ENCODE results near the gene LDB2. TPM values are rescaled to one million over a fixed set of nuclear protein-coding genes. Genes with fewer than 3 reads are reported as not detected.

Gene LDB2
- total RNA-seq, 4 donors from 2014 or later, result 3.9 to 43.7 (median 7.8) TPM

- H3K4me3 ChIP-seq, result no peak overlapping the region
- no peaks in the 10 kb centered on the region for H3K36me3 ChIP-seq
- DNase-seq, result peak in 1 of 3 donors; percentile 46
- TF ChIP-seq POLR2A (IDR thresholded peaks at IDR 0.05) (no peak), CTCF (IDR thresholded peaks at IDR 0.05) (peak in 4 of 6 experiments; percentile 31 to 38 (median 32))
- no peaks in the 10 kb centered on the region for H3K9me3 ChIP-seq
- no peaks in the 10 kb centered on the region for H3K4me1 ChIP-seq
- H3K27ac ChIP-seq, result no peak overlapping the region
- no peaks in the 10 kb centered on the region for H3K27me3 ChIP-seq
Observed at GRCh38 chr4:16794816-16795445, 103.5 kb downstream of the LDB2 start.

- no peaks in the 10 kb centered on the region for H3K27me3 ChIP-seq
- DNase-seq, result no peak
- no peaks in the 10 kb centered on the region for H3K9me3 ChIP-seq
- no peak overlapping the region for H3K4me3 ChIP-seq
- no peaks in the 10 kb centered on the region for H3K36me3 ChIP-seq
- H3K4me1 ChIP-seq, result no peaks in the 10 kb centered on the region
- H3K27ac ChIP-seq, result no peak overlapping the region
- TF ChIP-seq POLR2A (IDR thresholded peaks at IDR 0.05) (no peak), CTCF (IDR thresholded peaks at IDR 0.05) (no peak)
Observed at GRCh38 chr4:16791460-16791859, 107.0 kb downstream of the LDB2 start.

- TF ChIP-seq CTCF (IDR thresholded peaks at IDR 0.05) (no peak), POLR2A (IDR thresholded peaks at IDR 0.05) (no peak)
Observed at GRCh38 chr4:16790508-16790907, 107.9 kb downstream of the LDB2 start.

GRCh38 chr4:16788868-16789267 is 109.6 kb downstream of the LDB2 start:
- TF ChIP-seq POLR2A (IDR thresholded peaks at IDR 0.05) (no peak), CTCF (IDR thresholded peaks at IDR 0.05) (no peak)
- Histone ChIP-seq H3K27ac (no peak overlapping the region), H3K4me3 (no peak overlapping the region), H3K4me1 (no peaks in the 10 kb centered on the region), H3K27me3 (no peaks in the 10 kb centered on the region), H3K36me3 (no peaks in the 10 kb centered on the region), H3K9me3 (no peaks in the 10 kb centered on the region)
- no peak for DNase-seq

More at GRCh38 chr4:16790508-16790907, 107.9 kb downstream of the LDB2 start:
- H3K27ac ChIP-seq, result no peak overlapping the region
- no peaks in the 10 kb centered on the region for H3K4me1 ChIP-seq
- no peaks in the 10 kb centered on the region for H3K36me3 ChIP-seq
- H3K4me3 ChIP-seq, result no peak overlapping the region
- H3K27me3 ChIP-seq, result no peaks in the 10 kb centered on the region
- H3K9me3 ChIP-seq, result no peaks in the 10 kb centered on the region
- DNase-seq, result no peak

- no peak for DNase-seq
- no peaks in the 10 kb centered on the region for H3K27me3 ChIP-seq
- no peak overlapping the region for H3K27ac ChIP-seq
- H3K9me3 ChIP-seq, result no peaks in the 10 kb centered on the region
- no peak overlapping the region for H3K4me3 ChIP-seq
- no peaks in the 10 kb centered on the region for H3K36me3 ChIP-seq
- TF ChIP-seq POLR2A (IDR thresholded peaks at IDR 0.05), result no peak
- TF ChIP-seq CTCF (IDR thresholded peaks at IDR 0.05), result no peak
- H3K4me1 ChIP-seq, result no peaks in the 10 kb centered on the region
Observed at GRCh38 chr4:16785793-16786527, 112.5 kb downstream of the LDB2 start.
